Kidney tubule cell (primary cell): ENCODE measurements around the gene PSRC1.

Experiments
- DNase-seq: peaks from one replicate; pipeline ENCODE4 v3.0.0-alpha.2; 2018; ENCODE audit warnings: low spot score

The PSRC1 gene

DNA sequence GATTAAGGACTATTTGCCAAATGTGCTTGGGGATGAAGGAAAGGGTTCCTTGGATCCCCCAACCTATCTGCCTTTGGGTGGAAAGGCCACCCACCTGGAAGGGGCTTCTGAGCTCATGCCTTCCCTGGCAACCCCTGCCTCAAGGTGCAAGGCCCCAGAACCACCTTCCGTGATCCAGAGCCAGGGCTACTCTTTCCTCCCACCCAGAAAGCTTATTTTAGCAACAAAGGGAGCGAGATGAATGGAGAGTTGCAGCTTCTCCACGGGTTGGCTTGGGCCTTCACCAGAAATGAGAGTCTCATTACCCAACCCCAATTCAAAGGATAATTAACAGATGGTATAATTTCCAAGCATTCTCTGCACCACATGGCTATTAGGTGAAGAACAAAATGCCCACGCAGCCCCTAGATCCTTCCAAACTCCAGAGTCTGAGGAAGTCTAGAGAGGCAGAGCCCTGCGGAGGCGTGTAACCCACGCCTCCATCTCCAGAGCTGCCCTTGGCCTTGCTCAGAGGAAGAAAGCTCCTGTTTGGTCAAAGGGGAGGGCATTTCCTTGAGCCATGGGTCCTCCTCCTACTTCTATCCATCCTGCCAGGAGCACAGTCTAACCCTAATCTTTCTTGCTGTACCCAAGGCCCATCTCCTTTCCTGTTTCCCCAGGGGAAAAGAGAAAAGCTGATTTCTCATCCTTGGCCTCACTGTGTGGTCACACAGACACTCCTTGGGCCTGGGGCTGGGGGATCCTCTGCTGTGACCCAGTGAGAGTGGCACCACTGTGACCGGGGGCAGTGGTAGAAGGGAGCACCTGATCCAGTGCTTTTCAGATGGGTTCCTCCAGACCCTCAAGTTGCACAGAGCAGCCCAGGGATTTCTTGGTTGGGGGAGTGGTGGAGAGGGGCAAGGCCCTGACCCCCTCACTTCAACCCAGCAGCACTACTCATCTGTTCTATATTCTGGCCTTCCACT is 35.3 kb downstream of the PSRC1 start:
- DNase-seq = no peak

DNA sequence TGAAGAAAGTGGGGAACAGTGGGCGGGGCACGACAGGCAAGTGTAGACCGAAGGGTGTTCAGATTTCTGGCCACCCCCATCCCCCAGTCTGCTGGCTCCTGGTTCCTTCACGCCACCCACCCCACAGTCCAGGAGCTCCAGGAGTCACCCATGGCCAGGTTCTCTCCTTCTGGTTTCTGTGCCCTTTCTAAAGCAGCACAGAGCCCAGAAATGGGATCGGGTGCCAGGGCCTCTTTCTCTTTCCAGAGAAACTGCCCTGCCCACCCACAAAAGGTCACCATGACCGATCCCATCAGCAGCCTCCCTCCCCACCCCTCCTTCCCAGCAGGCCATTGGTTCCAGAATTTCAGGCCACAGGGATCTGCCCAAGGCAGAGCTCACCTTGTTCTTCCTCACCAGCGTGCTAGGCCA is 36.8 kb downstream of the PSRC1 start:
- DNase-seq = no peak

- no peak for DNase-seq
Measured at GRCh38 chr1:109243860-109244552, 38.9 kb downstream of the PSRC1 start.

GRCh38 chr1:109243221-109243620 is 39.7 kb downstream of the PSRC1 start:
- DNase-seq = no peak

DNA sequence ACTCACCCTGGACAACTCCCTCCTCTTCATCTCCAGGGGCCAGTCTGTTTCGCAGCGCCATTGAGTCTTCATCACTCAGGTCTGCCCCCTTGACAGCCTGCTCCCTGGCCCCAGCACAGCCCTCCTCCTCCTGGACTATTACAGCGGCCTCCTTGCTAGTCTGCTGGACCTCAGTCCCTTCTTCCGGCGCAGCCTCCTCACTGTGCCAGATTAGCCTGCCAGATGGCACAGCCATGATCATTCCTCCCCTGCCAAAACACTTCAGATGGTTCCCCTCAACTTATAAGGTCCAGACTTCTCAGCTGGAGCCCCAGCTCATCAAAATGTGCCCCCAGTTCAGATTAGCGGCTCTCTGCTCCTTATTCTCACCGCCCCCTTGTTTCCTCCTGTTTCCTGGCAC is 40.6 kb downstream of the PSRC1 start:
- no peak for DNase-seq

DNA sequence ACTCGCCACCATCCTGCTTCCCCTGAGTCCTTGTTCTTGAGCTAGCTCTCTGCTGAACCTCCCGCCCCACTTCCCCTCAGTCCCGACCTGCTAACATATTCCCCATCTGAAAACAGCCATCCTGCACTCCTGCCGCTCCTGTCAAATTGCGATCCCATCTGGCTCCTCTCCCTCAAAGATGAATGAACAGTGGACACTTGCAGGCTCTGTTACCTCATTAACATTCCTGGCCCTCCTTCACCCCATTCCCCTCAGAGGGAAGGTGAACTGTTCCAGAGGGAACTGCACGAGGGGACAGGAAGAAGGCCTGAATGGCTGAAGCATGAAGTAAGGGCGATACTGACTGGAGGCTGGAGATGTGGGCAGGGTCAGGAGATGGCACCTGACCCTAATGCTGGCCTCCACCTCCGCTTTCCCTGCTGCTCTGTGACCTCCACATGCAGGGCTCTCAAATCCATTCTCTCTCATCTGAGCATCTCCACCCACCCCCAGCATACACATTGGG is 41.1 kb downstream of the PSRC1 start:
- DNase-seq = no peak

DNA sequence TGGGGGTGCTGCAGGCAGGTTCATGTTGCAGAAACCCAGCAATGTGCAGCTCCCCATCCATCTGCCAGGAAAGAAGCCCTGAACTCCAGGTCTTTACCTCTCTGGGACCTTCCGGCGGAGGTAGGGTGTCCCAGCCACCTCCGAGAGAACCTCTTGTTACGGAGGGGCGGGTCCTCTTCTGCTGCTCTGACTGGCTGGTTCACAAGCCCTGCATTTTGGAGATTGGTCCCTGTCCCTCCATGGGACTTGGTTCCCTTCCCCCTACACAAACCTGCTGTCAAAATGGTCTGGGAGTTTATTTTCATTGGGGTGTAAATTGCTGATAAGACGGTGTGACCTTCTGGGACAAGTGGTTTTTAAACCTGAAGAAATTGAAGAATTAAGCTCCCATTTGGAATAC is 41.6 kb downstream of the PSRC1 start:
- DNase-seq = no peak

GRCh38 chr1:109240158-109241152 is 42.5 kb downstream of the PSRC1 start:
- DNase-seq = peak; percentile 55

- peak; percentile 58 for DNase-seq
Measured at GRCh38 chr1:109239409-109240068, 43.4 kb downstream of the PSRC1 start.

GRCh38 chr1:109239047-109239408 is 43.9 kb downstream of the PSRC1 start:
- no peak for DNase-seq

DNA sequence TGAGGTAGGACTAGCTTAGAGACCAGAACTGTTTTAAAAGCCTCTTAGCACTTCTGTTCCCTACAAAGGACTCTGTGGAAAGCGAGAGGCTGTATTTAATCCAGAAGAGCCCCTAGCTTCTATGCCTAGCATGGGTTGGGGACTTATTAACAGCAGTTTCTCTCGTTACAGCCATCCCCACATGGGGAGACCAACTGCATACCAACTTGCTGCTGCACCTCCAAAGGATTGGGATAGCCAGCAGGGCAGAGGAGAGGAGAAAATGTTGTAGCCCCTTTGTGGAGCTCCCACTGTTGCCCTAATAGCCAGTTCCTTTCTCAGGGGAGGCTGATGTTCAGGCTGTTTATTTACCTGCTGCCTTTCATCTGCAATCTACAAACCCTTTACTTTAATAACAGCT is 44.6 kb downstream of the PSRC1 start:
- DNase-seq = no peak

- DNase-seq = no peak
Measured at GRCh38 chr1:109237512-109237911, 45.4 kb downstream of the PSRC1 start.

DNA sequence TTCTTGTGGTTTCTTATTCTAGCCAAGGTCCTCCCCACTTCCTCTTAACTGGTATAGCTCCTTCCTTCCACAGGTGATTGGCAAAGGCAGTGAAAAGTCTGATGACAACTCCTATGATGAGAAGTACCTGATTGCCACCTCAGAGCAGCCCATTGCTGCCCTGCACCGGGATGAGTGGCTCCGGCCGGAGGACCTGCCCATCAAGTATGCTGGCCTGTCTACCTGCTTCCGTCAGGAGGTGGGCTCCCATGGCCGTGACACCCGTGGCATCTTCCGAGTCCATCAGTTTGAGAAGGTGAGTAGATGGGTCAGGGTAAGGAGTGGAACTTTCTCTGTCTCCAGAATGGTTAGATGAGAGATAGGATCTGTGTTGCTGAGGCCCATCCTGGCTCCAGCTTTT is 47.8 kb downstream of the PSRC1 start:
- DNase-seq = no peak

GRCh38 chr1:109231066-109231465 is 51.9 kb downstream of the PSRC1 start:
- no peak for DNase-seq
